HL-60 (cell line): ENCODE measurements around the gene BAMBI.

Experiments
- DNase-seq, 2 experiments: peaks; one replicate each; pipeline ENCODE4 v3.0.0-alpha.2; 2010 to 2020; ENCODE audit warnings: low read depth in 1 of 2, low spot score in 1 of 2
- H3K27ac ChIP-seq: fragments of 250-450 bp; sonication (Bioruptor Pico); replicated peaks from 2 replicates; pipeline ENCODE4 v1.5.1; 2020; ENCODE audit warnings: mild to moderate bottlenecking, moderate library complexity
- H3K27me3 ChIP-seq: fragments of 250-450 bp; sonication (Bioruptor Pico); 2 replicates; pipeline ENCODE4 v1.5.1; 2021; ENCODE audit warnings: mild to moderate bottlenecking, moderate library complexity; ENCODE audit not compliant: insufficient read depth, poor library complexity, severe bottlenecking
- H3K4me3 ChIP-seq: replicated peaks from 2 replicates; pipeline ENCODE4 v1.5.1; 2011; ENCODE audit warnings: mild to moderate bottlenecking, control low read depth, low read length; ENCODE audit not compliant: insufficient read depth
- CTCF ChIP-seq: IDR thresholded peaks from one replicate; pipeline ENCODE4 v1.5.1; 2011; ENCODE audit warnings: low read length, control low read depth, inconsistent platforms; ENCODE audit not compliant: insufficient read depth
- GABPA ChIP-seq: IDR thresholded peaks from 2 replicates; pipeline ENCODE4 v1.6.1; 2012; ENCODE audit warnings: low read depth
- POLR2AphosphoS5 ChIP-seq: IDR thresholded peaks from 2 replicates; pipeline ENCODE4 v1.6.1; 2012; ENCODE audit warnings: low read depth
- REST ChIP-seq: IDR thresholded peaks from 2 replicates; pipeline ENCODE4 v1.6.1; 2012; ENCODE audit warnings: low read depth; ENCODE audit not compliant: insufficient replicate concordance
- SPI1 ChIP-seq: IDR thresholded peaks from 2 replicates; pipeline ENCODE4 v1.6.1; 2012; ENCODE audit warnings: low read depth, mild to moderate bottlenecking, borderline replicate concordance

Gene BAMBI

GRCh38 chr10:28684157-28684985 is 7.0 kb downstream of the BAMBI start:
- no peaks in the 10 kb centered on the region for H3K27me3 ChIP-seq
- TF ChIP-seq GABPA (no peak), REST (no peak), SPI1 (no peak), POLR2AphosphoS5 (no peak), CTCF (no peak)
- H3K27ac ChIP-seq, result no peak overlapping the region
- no peak for DNase-seq
- no peak overlapping the region for H3K4me3 ChIP-seq

GRCh38 chr10:28684986-28685580 is 7.8 kb downstream of the BAMBI start:
- Histone ChIP-seq H3K27me3 (no peaks in the 10 kb centered on the region), H3K4me3 (no peak overlapping the region), H3K27ac (no peak overlapping the region)
- no peak for TF ChIP-seq CTCF
- TF ChIP-seq REST, result no peak
- no peak for TF ChIP-seq GABPA
- no peak for TF ChIP-seq POLR2AphosphoS5
- TF ChIP-seq SPI1, result no peak
- DNase-seq, result no peak

- H3K27me3 ChIP-seq, result no peaks in the 10 kb centered on the region
- H3K27ac ChIP-seq, result no peak overlapping the region
- TF ChIP-seq SPI1 (no peak), POLR2AphosphoS5 (no peak), CTCF (no peak), GABPA (no peak), REST (no peak)
- DNase-seq, result no peak
- no peak overlapping the region for H3K4me3 ChIP-seq
These were observed 8.4 kb downstream of the BAMBI start for GRCh38 chr10:28685717-28686116.
